ENCODE data around the gene TLR2.

TLR2 gene

DNA sequence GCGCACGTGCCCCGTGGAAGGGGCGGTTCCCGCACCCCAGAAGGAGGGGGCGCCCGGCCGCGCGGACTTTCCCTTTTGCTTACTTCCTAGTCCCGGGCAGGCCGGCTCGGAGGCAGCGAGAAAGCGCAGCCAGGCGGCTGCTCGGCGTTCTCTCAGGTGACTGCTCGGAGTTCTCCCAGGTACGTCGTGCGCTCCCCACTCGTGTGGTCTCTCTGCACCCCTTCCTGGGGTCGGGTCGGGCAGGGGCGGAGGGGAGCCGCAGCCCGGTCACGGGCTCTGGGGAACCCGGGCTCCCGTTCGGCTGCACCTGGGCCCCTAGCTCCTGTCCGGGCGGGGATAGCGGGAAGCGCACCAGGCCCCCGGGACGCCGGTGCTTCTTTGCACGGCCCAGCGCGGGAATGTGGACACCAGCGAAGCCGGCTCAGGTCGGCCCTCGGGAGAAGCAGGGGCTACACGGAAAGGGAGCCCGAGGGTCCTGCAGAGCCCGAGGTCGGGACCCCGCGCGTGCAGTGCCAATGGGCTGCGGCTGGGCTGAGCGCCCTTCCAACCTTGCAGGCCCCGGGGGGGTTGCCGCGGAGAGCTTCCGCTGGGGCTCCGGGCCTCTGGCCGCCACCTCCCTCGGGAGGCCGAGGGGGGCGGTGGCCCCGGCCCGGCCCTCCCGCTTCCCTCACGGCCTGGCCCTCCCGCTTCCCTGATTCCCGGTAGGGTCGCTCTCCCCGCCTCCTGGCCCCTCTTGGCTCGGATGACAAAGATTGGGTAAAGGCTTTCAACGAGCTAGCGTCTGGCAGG is at the start of gene TLR2:
TLR2 (plus strand) TSS at position 99 of the 789 bp plus-strand sequence. CDS start 18,628 bp downstream, outside the sequence.
- no peak for DNase-seq

GRCh38 chr4:153634738-153635353 is 49.2 kb upstream of the TLR2 start:
- DNase-seq, result no peak

- DNase-seq, result no peak
Measured at GRCh38 chr4:153635846-153636245, 48.2 kb upstream of the TLR2 start.

DNA sequence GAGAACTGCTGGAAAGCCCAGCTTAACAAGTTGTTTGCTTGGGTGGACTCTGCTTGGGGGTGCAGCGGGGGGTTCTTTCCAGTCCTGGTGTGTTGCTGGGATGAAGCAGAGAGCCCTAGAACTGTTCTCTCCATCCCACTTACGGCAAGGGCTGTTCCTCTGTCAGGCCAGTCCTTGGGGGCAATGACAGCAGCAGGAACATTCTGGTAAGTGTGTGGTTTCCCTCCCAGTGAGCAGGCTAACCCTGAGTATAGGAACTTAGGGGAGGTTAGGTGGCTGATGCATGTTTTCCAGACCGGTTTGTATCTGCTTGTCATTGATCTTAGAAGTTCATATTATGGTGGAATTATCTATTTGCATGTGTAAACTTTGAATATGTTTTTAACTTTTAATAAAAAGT is 46.9 kb upstream of the TLR2 start:
- no peak for DNase-seq

DNA sequence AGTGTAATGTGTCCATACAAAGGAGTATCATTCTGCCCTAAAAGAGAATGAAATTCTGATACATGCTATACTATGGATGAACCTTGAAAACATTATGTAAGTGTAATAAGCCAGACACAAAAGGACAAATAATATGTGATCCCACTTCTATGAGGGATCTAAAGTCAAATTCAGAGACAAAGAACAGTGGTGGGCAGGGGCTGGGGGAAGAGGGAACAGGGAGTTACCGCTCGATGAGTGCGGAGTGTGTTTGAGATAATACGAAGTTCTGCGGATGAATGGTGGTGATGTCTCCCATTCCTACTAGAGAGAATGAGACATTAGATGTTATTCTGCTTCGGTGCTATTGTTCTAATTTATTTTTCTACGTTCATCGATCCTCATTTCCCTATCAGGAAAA is 46.1 kb upstream of the TLR2 start:
- no peak for DNase-seq

- DNase-seq, result no peak
Measured at GRCh38 chr4:153638999-153639398, 45.1 kb upstream of the TLR2 start.

DNA sequence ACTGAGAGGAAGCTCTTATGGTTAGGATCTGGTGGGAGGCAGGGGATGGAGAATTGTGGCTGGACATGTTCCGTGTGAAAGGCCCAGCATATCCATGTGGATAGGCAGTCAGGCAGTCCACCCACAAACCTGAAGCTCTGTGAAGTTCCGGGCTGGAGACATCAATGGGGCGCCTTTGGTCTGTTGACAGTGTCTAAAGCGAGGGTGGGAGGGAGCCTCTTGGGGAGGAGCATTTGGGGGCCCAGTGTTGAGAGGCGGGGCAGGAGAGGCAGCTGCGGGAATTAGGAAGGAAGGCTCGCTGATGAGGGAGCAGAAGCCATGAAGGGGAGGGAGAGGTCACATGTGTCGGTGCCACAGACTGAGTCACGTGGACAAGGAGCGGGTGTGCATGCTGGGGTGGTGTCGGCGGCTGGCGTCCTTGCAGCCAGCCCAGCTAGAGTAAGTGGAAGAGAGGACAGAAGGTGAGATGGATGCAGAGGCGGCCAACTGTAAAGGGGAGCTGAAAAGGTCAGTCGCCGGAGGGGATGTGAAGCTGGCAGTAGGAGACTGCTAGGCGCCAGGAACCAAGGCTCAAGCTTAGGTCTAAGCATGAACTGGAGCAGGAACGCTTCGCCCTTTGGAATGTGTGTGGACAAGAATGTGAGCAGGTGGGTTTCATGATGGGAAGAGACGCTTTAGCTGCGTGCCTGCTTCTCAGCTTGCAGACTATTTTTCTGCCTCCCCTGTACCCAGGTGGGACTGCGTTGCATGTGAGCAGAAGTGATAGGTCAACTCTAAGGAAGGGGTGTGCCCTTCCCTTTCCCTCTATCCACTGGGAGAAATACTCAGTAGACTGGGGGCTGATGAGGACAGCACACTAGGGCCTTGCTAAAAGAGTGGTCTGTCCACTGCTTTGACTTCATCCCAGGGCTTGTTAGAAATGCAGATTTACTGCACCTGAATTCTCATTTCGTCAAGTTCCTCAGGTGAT is 44.0 kb upstream of the TLR2 start:
- DNase-seq, result no peak

DNA sequence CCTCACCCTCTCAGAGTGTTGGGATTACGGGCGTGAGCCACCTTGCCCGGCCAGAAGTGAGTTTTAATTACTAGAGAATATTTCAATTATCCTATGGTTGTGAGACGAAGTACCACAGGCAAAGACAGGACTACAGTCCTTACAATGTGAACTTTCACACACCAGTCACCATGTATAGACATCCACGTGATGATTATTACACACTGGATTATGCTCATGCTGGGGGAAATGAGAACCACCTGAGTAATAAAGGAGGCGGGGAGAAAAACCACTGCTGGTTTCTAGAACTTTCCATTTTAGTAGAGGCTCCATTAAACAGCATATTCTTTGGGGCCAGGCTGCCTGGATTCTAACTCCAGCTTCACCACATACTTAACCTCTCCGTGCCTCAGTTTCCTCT is 42.5 kb upstream of the TLR2 start:
- DNase-seq, result no peak

GRCh38 chr4:153643406-153644383 is 40.4 kb upstream of the TLR2 start:
- DNase-seq, result peak; percentile 15

DNA sequence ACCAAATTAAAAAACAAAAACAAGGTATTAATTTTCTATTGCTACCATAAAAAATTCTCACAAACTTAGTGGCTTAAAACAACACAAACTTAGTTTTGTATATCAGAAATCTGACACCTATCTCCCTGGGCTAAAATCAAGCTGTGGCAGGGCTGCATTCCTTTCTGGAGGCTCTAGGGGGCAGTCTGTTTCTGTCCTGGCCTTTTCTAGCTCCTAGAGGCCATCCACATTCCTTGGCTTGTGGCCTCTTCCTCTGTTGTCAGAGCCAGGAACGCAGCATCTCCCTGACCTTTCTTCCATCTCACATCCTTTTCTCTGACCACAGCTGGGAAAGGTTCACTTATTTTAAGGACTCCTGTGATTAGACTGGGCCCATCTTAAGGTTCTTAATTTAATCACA is 38.9 kb upstream of the TLR2 start:
- no peak for DNase-seq

DNA sequence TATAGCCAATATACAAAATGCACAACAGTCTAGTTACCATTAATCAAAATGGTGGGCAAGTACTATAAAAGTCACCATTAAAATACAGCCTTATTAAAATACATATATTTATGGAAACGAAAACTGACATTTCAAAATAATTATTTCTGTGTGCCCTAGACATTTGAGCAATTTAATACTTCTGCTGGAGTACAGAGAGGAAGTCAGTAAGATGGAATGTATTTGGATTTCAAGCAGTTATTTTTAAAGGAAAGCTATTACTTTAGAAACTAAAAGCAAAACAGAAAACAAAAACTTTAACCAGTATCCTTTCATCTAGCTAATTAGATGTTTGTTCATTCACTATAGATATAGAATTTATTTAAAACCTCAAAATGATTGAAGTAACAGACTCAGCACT is 37.8 kb upstream of the TLR2 start:
- no peak for DNase-seq

- no peak for DNase-seq
Measured at GRCh38 chr4:153646978-153647377, 37.1 kb upstream of the TLR2 start.

DNA sequence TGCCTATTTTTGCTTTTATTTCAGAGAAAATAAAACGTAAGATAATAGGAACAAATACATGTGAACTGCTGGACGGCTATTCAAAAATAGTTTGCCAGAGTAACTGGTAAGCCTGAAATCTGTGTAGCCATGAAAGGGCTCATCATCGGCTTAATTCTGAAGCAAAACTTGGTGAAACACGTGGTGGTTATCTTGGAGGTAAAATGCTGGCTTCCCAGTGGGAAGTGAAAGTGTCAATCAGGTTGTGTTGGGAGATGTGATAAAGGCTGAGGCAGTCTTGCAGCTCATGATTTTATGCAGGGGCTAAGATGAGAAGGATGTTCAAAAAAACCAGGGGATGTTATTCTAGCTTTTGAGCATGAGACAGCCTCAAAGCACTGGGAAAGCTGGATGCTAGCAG is 36.1 kb upstream of the TLR2 start:
- no peak for DNase-seq

DNA sequence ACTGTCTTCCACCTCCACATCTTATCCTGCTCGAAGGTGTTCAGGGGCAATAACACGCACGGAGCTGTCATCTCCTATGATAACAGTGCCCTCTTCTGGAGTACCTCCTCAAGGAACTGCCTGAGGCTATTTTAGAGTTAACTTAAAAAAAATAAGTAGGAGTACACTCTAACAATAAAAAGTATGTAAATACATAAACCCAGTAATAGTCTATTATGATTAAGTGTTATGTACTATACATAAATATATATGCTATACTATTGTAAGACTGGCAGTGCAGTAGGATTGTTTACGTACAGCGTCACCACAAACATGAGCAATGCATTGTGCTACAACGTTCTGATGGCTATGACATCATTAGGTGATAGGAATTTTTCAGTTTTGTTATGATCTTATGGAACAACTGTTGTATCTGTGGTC is 34.5 kb upstream of the TLR2 start:
- no peak for DNase-seq

- no peak for DNase-seq
Measured at GRCh38 chr4:153651116-153651515, 33.0 kb upstream of the TLR2 start.

GRCh38 chr4:153651587-153651986 is 32.5 kb upstream of the TLR2 start:
- DNase-seq, result no peak

GRCh38 chr4:153652051-153652784 is 31.9 kb upstream of the TLR2 start:
- no peak for DNase-seq

GRCh38 chr4:153655002-153655541 is 29.0 kb upstream of the TLR2 start:
- DNase-seq, result no peak

GRCh38 chr4:153655928-153656327 is 28.2 kb upstream of the TLR2 start:
- no peak for DNase-seq

GRCh38 chr4:153661215-153661822 is 22.8 kb upstream of the TLR2 start:
- DNase-seq, result no peak

DNA sequence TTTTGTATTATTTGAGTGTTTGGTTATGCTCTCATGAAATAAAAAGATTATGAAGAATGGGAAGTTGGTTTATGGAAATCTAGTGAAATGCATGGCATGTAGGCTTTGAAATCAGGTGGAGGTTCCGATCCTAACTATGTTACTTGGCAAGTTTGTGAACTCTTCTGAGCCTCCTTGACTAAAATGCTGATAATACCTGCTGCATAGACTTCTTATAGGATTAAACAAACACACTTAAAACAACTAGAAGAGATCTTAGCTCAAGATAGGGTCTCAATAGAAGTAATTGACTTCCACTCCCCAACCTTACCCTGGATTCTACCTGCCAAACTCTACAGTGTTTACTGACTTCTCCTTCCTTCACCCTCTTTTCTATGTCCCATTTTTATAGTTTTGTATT is 22.2 kb upstream of the TLR2 start:
- DNase-seq, result no peak

All from SHP77 treated with DMSO at 0.1 percent for 48 hours (cell line).